PC-9 (cell line): ENCODE data around the gene RXRB.

Source experiments
- EZH2 ChIP-seq: fragments of 200-600 bp; sonication (generic); IDR thresholded peaks from 2 replicates; pipeline ENCODE4 v1.8.0; 2017; ENCODE audit warnings: antibody characterized with exemption, low read depth
- TF ChIP-seq, protein P1 (sequence below): fragments of 200-600 bp; sonication (generic); conservative IDR thresholded peaks from 2 replicates; pipeline ENCODE4 v1.6.1; 2017; ENCODE audit warnings: mixed run types, antibody characterized with exemption, mild to moderate bottlenecking, moderate library complexity

DNA sequence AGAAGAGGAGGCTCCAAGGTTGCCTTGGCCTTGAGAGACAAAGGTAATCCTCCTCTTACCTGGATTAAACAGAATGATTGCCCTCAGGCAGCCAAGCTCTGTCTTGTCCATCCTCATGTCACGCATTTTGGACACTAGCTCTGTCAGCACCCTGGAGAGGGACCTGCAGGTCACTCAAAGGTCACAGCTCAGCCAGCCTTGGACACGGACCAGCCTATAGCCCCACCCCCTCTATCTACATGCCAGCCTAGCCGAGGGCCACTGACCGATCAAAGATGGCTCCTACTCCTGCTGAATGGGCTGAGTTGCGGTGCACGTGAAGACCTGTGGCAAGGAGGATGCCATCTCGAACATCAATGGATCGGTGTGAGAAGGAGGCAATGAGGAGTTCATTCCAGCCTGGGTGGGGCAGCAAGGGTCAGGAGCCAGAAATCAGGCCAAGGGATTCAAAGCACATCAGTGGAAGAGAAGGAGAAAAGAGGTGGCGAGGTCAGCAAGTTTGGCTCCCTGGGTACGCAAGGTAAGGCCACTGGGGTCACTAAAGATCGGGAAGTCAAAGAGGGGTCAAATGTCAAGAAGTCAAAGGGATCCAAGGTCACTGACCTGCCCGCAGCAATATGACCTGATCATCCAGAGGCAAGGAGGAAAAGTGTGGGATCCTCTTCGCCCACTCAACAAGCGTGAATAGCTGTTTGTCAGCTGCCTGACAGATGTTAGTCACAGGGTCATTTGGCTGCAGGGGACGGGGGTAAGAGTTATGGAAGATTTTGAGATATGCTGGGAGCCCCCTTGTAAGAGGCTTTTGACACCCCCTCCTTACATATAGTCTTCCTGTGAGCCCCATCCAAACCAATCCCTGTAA lies 4.9 kb downstream of the RXRB start:
- TF ChIP-seq, protein P1, sequence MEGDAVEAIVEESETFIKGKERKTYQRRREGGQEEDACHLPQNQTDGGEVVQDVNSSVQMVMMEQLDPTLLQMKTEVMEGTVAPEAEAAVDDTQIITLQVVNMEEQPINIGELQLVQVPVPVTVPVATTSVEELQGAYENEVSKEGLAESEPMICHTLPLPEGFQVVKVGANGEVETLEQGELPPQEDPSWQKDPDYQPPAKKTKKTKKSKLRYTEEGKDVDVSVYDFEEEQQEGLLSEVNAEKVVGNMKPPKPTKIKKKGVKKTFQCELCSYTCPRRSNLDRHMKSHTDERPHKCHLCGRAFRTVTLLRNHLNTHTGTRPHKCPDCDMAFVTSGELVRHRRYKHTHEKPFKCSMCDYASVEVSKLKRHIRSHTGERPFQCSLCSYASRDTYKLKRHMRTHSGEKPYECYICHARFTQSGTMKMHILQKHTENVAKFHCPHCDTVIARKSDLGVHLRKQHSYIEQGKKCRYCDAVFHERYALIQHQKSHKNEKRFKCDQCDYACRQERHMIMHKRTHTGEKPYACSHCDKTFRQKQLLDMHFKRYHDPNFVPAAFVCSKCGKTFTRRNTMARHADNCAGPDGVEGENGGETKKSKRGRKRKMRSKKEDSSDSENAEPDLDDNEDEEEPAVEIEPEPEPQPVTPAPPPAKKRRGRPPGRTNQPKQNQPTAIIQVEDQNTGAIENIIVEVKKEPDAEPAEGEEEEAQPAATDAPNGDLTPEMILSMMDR: no peak
- no peak for TF ChIP-seq EZH2
